HEK293T (cell line): Measurements from ENCODE around the gene PIWIL1.

ENCODE experiments used
- ARNT ChIP-seq: fragments of 450-650 bp; IDR thresholded peaks from 2 replicates; pipeline ENCODE4 v1.6.1; 2017; ENCODE audit warnings: mild to moderate bottlenecking
- FOXA1 ChIP-seq: fragments of 450-650 bp; IDR thresholded peaks from 2 replicates; pipeline ENCODE4 v1.6.1; 2016; ENCODE audit warnings: mild to moderate bottlenecking
- FOXM1 ChIP-seq: fragments of 450-650 bp; IDR thresholded peaks from 2 replicates; pipeline ENCODE4 v1.6.1; 2017; ENCODE audit warnings: mild to moderate bottlenecking, borderline replicate concordance
- L3MBTL2 ChIP-seq: fragments of 450-650 bp; conservative IDR thresholded peaks from 2 replicates; pipeline ENCODE4 v1.6.1; 2016; ENCODE audit warnings: mild to moderate bottlenecking
- LEF1 ChIP-seq: fragments of 450-650 bp; IDR thresholded peaks from 2 replicates; pipeline ENCODE4 v1.6.1; 2017; ENCODE audit warnings: mild to moderate bottlenecking, borderline replicate concordance
- NFRKB ChIP-seq: fragments of 450-650 bp; IDR thresholded peaks from 2 replicates; pipeline ENCODE4 v1.6.1; 2016; ENCODE audit warnings: mild to moderate bottlenecking, moderate library complexity
- SP1 ChIP-seq: fragments of 450-650 bp; IDR thresholded peaks from 2 replicates; pipeline ENCODE4 v1.6.1; 2017
- SUZ12 ChIP-seq: fragments of 450-650 bp; IDR thresholded peaks from 2 replicates; pipeline ENCODE4 v1.6.1; 2016; ENCODE audit warnings: mild to moderate bottlenecking
- TARDBP ChIP-seq: fragments of 450-650 bp; IDR thresholded peaks from 2 replicates; pipeline ENCODE4 v1.6.1; 2016
- ZNF384 ChIP-seq: fragments of 450-650 bp; IDR thresholded peaks from 2 replicates; pipeline ENCODE4 v1.6.1; 2016
- TF ChIP-seq, protein P1 (sequence below): fragments of 450-650 bp; IDR thresholded peaks from 2 replicates; pipeline ENCODE4 v1.6.1; 2016

DNA sequence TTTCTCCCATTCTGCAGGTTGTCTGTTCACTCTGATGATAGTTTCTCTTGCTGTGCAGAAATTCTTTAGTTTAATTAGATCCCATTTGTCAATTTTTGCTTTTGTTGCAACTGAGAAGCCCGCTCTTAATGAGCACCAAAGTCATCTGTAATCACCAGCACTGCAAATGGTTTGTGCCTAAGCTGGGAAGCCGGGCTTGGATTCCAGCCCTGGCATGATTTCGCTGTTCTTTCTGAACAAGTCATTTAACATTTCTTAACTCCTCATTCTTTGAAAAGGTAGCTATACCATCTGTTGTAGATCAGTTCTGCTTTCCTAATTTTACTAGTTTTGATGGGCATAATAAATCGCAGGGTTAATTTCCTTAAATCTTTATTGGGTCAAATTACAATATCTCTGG is 32.1 kb downstream of the PIWIL1 start:
- no peak for TF ChIP-seq ARNT
- no peak for TF ChIP-seq LEF1
- TF ChIP-seq NFRKB: no peak
- no peak for TF ChIP-seq L3MBTL2
- TF ChIP-seq, protein P1, sequence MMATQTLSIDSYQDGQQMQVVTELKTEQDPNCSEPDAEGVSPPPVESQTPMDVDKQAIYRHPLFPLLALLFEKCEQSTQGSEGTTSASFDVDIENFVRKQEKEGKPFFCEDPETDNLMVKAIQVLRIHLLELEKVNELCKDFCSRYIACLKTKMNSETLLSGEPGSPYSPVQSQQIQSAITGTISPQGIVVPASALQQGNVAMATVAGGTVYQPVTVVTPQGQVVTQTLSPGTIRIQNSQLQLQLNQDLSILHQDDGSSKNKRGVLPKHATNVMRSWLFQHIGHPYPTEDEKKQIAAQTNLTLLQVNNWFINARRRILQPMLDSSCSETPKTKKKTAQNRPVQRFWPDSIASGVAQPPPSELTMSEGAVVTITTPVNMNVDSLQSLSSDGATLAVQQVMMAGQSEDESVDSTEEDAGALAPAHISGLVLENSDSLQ: no peak
- no peak for TF ChIP-seq SP1
- no peak for TF ChIP-seq TARDBP
- TF ChIP-seq FOXM1: no peak
- no peak for TF ChIP-seq ZNF384
- TF ChIP-seq FOXA1: no peak
- TF ChIP-seq SUZ12: no peak
